Kasumi-1 (cell line): ENCODE measurements around the gene CSKMT.
"Not testable (repeated sequence)": the region's sequence is repeated elsewhere in the genome, so short reads cannot be mapped to it uniquely, and the experiment has no call there.

Source experiments
- DNase-seq, 2 experiments: peaks; one replicate each; lab custom pipeline; 2025; lab: John Stamatoyannopoulos, UW

Gene CSKMT, protein sequence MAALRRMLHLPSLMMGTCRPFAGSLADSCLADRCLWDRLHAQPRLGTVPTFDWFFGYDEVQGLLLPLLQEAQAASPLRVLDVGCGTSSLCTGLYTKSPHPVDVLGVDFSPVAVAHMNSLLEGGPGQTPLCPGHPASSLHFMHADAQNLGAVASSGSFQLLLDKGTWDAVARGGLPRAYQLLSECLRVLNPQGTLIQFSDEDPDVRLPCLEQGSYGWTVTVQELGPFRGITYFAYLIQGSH

DNA sequence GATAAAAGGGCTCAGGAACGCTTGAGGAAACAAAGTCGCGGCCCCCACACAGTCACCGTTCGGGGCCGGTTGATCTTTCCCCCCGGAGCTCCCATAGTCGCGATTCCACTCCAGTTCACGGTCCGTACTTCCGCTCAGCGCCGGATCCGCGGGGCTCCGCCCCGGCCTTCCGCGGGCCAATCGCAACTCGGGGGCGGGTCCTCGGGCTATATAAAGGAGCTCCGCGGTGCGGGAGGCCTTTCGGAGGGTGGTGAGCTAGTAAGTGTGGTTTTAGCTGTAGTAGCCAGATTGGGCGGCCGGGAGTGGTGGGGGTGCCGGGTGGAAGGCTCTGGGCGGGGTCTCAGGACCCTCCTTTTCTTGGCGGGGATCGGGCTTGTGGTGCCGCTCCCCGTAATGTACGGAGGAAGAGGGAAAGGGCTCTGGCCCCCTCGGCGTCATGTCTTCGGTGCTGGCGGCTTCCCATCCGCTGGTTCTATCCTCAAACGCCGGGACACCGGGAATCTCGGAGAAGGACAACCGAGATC is at the start of gene CSKMT, which contains the start of gene C11orf98:
Gene CSKMT, plus strand, starts transcription at position 238 of the 524 bp plus-strand sequence. CDS start 568 bp downstream, outside the sequence.
Gene C11orf98, minus strand, starts transcription at position 136 of the 524 bp plus-strand sequence. Its CDS starts 41 bp downstream, at position 95.
- peak; percentile 90 to 93 for DNase-seq

DNA sequence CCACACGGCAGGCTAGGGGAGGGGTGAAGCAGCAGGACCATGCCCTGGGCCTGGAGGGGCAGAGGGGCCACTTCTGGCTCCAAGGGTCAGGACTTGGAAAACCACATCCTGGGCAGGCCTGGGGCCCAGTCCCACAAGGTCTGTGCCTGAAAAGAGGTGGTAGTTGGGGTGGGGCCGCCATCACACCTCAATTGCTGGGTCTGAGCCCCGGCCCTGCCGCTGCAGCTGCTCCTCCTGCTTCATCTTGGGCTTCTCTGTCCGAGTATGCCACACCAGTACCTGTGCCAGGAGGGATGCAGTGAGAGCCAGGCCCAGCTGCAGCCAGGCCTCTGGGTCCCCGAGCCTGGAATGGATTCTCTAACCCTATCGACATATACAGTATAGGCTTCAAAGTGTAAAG is 49.6 kb upstream of the CSKMT start:
- no peak for DNase-seq

DNA sequence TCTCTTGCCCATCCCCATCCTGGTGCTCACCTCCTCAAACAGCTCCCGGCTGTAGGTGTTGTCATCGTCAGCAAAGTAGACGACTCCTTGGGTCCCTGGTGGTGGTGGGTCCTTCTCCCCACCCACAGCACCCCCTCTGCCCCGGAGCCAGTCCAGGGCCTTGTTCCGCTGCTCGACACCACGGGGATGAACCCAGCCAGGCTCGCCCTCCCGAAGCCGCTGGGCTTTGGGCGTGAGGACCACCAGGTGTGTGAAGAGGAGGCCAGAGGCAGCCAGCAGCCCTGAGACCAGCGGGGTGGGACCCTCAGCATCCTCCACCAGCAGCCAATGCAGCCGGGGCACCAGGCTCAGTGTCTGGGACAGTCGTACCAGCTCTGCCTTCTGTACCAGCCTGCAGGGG is 48.2 kb upstream of the CSKMT start:
- DNase-seq, result not testable (repeated sequence)

DNA sequence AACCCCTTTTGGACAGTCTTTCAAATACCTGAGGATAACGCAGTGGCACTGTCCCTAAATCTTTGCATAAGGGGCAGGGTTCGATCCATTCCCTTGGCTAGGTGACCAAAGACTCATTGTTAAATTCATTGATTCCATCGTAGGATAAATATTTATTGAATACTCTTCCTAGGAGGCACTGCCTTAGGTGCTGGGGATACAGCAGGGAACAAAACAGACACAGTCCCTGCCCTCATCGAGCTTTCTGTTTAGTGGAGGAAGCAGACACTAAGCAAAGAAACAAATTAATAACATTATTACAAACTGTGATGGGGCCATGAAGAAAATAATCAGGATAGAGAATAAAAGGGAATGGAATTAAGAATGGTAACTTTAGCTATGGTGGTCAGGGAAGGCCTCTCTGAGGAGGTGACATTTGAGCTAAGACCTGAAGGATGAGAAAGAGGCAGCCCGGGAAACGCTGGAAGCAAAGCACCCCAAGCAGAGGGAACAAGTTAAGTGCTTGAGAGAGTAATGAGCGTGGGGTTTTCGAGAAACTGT is 44.0 kb upstream of the CSKMT start:
- no peak for DNase-seq

DNA sequence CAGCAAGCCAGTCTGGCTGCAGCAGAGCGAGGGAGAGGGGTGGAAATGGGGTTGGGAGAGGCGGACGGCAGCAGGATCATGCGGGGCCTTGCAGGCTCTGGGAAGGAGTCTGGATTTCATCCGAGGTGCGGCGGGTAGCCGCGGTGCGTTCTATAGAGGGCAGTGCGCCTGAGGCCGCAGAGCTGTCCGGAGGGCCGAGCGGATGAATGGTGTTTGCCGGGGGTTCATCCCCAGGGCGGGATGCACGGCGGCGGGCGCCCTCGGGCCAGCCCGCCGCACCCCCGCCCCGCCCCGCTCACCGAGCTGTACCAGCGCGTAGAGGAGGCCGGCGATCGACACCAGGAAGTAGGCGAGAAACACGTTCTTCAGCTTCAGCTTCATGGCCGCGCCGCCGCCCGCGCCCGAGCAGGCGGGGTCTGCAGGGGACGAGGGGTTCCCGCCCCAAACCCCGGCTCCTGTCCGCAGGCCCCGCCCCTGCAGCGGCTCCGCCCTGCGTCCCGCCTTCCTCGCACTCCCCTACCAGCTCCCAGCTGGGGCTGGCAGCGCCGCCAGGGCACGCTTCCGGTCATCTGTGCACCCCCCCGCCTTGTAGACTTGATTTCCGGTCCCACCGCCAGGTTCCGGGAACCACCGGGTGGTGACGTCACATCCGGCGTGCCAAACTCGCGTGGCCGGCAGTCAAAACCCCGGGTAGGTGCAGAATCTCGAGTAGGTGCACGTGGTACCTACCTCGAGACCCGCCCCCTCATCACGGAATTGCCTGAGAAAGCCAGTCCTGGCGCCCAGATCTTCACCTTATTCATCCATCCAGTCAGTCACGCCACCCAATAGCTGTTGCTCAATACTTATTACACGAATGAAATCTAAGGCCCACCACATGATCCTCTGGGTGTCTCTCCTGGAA is 43.3 kb upstream of the CSKMT start, which contains the start of gene B3GAT3:
Gene B3GAT3, minus strand, starts transcription at position 420 of the 904 bp plus-strand sequence. Its CDS starts 39 bp downstream, at position 381.
- DNase-seq, result peak; percentile 87 to 89

DNA sequence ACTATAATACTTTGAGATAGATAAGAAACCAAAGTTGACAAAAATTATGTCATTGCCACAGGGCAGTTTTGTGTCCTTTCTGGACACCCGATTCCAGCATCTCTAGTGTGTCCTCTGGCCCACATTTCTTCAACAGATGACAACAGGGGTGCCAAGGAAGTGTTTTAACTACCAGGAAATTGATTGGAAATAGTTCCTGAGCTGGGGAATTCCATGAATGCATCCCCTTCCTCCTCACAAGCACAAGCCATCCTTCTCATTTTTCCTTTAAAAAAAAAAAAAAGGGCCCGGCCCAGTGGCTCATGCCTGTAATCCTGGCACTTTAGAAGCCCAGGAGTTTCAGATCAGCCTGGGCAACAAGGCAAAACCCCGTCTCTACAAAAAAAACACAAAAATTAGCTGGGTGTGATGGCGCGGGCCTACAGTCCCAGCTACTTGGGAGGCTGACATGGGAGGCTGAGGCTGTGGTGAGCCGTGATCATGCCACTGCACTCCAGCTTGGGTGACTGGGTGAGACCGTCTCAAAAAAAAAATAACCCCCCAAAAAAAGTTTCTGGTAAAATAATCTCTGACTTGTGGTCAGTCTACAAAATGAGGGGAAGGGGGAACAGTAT is 42.5 kb upstream of the CSKMT start:
- no peak for DNase-seq

DNA sequence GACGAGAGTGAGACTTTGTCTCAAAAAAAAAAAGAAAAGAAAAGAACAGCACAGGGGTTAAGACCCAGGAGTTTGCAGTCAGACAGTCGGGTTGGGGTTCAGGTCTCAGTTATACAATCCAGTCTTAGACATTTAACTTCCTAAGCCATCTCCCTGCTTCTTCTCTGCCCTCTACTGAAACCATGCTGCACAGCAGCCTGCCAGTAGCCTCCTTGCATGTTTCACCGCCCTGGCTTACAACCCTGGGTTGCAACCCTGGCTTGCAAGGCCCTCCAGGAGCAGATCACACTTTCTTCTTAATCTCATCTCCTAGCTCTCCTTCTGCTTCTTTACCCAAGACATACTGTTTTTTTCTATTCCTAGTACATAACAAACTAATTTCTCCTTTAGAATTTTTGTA is 37.4 kb upstream of the CSKMT start:
- peak; percentile 48 to 76 for DNase-seq

DNA sequence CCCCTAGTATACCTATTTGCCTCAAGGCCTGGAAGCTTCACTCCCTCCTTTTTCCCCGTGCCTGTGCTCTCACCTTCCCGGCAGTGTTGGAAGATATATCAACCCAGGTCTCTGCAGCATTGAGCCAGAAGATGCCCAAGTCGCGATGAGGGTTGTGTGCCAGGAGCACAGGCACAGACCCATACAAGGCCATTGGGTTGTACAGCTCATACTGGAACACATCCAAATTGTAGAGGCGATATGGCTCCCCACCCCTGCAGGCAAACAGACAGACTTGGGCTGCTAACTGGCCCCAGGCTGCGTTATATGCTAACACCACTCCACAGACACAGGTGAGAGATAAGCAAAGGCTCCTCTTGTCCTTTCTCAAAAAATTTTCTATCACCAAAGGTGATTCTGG is 32.6 kb upstream of the CSKMT start:
- DNase-seq, result no peak

DNA sequence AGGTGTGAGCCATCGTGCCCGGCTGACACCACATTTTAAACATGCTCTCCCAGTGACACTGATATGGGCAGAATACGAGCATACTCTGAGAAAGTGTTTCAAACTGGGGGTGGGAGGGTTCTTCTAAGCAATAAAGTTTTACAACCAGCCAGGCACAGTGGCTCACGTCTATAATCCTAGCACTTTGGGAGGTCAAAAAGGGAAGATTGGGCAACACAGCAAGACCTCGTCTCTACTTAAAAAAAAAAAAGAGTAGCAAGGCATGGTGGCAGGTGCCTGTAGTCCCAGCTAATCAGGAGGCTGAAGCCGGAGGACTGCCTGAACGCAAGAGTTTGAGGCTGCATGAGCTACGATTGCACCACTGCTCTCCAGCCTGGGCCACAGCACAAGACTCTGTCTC is 20.9 kb upstream of the CSKMT start:
- DNase-seq, result no peak

DNA sequence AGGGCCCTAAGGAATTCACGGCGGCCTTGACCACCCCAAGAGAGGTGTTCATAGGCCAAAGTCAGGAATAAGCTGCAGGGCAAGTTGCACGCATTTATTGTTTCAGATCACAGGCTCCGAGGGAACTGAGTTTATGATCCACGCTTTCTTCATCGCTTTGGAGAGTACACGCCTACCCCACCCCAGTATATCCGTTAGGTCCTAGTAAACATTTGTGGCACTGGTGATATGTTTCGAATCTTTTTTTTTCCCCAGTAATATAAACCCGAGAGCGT is 19.5 kb upstream of the CSKMT start:
- no peak for DNase-seq

DNA sequence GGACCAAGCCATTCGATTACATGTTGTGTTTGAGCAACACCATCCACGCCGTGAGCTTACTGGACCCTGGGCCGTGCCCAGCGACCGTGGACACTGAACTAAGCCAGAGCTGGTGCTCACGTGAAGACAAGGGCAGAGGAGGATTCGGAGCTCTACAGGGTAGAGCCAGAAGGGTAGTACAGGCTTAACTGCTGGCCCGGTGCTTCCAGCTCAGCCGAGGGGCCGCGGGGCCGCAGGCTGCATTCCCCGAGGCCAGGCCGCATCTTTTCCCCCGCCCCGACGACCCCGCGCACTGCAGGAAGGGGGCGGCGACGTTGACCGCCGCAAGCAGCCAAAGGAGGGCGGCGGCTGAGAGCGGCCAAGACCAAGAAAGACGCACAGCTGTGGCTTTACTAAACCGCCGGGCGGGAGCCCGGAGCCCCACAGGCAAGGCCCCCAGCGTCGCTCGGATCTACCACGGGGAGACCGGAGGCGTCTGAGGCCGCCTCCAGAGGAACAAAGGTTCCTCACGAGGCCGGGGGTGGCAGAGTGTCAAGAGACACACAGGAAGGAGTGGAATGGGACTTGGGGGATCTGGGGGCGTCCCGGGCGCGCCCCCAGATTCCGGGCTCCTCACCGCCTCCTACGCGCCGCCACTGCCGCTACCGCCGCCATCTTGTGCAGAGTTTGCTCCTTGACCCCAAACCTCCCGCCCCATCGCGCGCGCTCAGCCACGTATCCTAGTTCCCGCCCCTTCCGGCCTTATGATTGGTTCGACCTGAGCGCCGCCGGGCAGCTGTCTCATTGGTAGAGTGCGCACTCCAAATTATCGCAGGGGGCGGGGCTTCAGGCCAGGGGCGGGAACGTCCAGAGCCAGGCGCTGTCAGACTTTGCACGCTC is 18.9 kb upstream of the CSKMT start, which contains the start of gene GANAB:
Gene GANAB, minus strand, starts transcription at position 668 of the 879 bp plus-strand sequence. Its CDS starts 14 bp downstream, at position 654.
- DNase-seq, result peak; percentile 96 to 97

DNA sequence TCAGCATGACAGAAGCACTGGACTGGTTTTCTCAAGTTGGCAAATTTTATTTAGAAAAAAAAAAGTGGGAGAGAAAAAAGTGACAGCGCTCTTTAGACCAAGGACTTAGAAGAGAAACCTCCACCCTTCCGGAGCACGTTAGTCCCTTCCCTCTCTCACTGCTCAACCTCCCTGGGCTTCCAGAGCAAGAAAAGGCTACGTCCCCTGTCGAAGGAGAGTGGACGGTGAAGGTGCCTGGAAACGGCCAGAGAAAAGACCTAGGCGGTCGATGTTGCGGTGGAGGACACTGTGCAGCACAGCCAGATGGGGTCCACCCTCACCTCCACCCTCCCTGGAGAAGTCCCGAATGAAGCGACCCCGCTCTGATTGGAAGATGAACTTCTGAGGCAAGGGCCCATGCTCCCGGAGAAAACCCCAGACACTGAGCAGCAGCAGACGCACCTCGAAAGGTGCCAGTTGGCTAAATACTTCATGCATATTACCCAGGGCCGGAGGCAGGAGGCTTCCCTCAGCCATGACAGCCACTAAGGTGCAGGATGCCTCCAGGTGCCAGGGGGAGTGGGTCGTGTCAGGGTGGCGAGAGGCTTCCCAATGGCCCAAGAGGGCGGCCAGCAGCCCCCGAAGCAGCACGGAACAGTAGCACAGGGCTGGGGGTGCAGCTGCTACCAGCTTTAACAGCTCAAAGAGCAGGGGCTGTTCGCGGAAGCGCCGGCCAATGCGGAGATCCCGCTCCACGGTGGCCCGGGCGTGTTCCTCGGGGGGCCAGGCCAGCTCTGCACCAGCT is 18.1 kb upstream of the CSKMT start:
- no peak for DNase-seq

DNA sequence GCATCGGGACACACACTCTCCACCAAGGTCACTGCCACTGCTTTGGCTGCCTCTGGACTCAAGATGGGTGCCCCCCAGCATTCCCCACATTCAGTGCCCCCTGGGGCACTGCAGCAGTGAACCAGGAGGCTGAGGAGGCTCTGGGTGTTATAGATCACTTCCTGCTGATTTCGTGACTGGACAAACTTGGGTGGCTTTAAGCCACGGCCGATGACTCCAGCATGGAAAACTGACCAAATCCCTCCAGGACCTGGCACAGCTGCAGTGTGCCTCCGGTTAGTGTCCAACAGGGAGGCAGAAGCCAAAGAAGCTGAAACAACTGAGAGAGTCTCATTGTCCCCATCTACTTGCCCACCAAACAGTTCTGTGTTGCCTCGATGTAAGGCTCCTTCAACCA is 17.5 kb upstream of the CSKMT start:
- no peak for DNase-seq

DNA sequence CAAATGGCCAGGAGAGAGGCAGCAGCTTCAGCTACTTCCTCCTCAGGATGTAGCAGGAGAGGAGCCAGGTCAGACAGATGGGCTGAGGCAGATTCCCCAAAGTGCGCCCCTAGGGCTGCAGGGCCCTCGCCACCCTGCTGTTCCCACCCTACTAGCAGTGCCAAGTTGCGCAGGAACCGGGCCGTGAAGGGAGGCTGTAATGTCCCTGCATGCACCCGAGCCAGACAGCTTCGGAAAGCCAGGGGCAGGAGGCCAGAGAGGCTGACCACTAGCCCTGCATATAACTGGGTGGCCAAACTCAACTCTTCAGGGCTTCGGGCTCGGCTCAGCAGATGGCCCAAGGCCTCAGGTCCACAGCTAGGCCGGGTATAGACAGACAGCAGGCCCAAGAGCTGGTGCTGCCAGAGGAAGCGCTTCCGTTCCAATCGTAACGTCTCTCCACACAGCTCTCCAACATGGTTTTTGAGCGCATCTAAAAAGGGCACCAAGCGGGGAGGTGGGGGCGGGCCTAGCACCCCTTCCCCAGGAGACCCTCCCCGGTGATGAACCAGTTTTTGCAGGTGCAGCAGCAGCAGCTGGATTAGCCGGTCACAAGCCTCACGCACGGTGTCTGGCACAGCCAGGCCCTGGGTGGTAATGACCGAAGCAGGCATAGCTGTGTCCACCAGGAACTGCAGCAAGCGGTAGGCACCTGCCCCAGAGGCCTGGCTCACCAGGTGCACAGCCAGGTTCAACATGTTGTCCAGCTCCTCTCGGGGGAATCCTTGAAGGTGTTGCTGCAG is 16.7 kb upstream of the CSKMT start:
- no peak for DNase-seq

DNA sequence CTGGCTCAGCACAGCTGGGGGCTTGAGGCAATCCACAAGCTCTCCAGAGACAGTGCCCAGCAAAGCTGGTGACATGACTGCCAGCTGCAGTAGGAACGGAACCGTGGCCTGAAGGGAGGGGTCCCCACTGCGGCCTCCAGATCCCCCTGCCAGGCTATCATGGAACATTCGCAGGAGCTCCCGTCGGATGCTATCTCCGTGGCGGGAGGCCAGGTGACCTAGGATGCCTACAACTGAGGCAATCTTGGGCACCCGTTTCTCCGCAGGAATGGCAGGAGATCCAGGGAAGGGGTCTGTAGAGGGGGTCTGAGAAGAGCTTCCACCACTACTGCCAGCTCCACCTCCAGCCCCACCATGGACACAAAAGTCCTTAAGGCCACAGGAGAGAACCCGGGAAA is 16.1 kb upstream of the CSKMT start:
- DNase-seq, result no peak

DNA sequence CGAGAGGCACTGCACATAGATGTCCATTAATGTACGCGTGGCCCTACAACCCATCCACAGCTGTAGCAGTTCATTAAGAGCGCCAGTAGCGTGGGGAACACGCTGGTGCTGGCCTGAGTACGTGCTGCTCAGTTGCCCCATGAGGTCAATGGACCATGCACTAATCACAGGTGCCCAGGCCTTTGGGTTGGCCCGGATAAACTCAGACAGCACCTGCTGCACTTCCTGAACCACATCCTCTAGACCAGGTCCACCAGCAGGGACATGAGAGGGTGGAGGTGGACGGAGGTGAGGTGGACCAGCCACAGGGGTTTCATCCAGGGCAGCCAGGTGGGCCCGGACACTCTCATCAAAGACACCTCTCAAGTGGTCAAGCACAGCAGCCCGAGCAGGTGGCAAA is 15.6 kb upstream of the CSKMT start:
- DNase-seq, result no peak

DNA sequence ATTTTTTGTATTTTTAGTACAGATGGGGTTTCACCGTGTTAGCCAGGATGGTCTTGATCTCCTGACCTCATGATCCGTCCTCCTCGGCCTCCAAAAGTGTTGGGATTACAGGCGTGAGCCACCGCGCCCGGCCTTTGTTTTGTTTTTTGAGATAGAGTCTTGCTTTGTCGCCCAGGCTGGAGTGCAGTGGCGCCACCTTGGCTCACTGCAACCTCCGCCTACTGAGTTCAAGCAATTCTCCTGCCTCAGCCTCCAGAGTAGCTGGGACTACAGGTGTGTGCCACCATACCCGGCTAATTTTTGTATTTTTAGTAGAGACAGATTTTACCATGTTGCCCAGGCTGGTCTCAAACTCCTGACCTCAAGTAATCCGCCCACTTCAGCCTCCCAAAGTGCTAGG is 14.8 kb upstream of the CSKMT start:
- DNase-seq, result not testable (repeated sequence)

DNA sequence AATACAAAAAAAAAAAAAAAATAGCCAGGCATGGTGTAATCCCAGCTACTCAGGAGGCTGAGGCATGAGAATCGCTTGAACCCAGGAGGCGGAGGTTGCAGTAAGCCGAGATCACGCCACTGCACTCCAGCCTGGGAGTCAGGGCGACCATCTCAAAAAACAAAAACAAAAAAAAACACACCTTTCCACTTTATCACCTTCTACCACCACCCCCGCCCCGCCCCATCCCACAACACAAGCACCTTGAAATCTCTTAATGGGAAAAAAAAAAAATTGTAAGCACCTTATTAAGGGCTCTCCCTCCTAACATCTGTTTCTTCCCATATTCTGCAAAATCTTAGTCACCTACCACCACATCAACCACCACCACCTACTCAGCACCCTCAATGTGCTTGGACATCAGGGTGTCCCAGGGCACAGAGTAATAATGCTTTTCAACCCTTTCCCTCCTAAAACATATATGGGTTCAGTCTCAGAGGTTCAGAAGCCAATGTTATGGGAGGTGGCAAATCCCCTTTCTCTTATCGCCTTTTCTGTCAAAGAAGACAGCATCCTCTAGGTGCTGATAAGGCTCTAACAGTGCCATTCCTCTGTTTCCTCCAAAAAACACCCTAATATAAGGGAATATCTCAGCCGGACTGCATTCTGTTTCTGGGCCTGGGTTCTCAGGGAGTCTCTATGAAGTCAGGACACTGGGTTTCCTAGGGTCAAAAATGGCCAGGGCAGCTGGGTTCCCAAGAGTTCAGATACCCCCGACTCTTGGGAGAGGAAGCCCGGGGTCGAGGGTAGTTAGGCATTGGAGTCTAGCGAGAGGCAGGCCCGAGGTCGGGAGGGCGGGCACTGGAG is 12.7 kb upstream of the CSKMT start:
- no peak for DNase-seq

DNA sequence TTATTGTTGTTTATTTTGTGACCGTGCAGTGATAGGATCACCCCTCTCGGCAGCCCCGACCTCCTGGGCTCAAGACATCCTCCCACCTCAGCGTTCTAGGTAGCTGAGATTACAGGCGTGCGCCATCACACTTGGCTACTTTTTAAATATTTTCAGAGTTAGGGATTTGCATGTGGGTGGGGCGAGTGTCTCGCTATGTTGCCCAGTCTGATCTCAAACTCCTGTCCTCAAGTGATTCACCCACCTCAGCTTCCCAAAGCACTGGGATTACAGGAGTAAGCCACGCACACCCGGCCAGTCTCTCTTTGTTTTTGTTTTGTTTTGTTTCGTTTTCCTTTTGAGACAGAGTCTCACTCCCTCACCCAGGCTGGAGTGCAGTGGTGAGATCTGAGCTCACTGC is 10.8 kb upstream of the CSKMT start:
- DNase-seq, result no peak
